Subcutaneous adipose tissue (tissue), 4 donors: Measurements from ENCODE around the gene ULK1. TPM values are rescaled to one million over a fixed set of nuclear protein-coding genes. Genes with fewer than 3 reads are reported as not detected.

ENCODE experiments used
- total RNA-seq, 4 donors: library from RNA; depleted of rRNA; stranded (reverse); fragments of >200 nt; gene quantifications; one replicate each; pipeline ENCODE4 v1.1.0, GENCODE V29; 2016
- TF ChIP-seq, protein P1 (sequence below): fragments of 450-650 bp; IDR thresholded peaks from one replicate; pipeline ENCODE4 v1.5.1; 2016; ENCODE audit warnings: low read depth, mild to moderate bottlenecking, control low read depth, antibody characterized with exemption, moderate library complexity

ULK1 gene
- total RNA-seq, 4 donors from 2014 or later = 10.9 to 35.8 (median 16.3) TPM

- TF ChIP-seq, protein P1, sequence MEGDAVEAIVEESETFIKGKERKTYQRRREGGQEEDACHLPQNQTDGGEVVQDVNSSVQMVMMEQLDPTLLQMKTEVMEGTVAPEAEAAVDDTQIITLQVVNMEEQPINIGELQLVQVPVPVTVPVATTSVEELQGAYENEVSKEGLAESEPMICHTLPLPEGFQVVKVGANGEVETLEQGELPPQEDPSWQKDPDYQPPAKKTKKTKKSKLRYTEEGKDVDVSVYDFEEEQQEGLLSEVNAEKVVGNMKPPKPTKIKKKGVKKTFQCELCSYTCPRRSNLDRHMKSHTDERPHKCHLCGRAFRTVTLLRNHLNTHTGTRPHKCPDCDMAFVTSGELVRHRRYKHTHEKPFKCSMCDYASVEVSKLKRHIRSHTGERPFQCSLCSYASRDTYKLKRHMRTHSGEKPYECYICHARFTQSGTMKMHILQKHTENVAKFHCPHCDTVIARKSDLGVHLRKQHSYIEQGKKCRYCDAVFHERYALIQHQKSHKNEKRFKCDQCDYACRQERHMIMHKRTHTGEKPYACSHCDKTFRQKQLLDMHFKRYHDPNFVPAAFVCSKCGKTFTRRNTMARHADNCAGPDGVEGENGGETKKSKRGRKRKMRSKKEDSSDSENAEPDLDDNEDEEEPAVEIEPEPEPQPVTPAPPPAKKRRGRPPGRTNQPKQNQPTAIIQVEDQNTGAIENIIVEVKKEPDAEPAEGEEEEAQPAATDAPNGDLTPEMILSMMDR = no peak
Observed at GRCh38 chr12:131900397-131900796, 6.0 kb downstream of the ULK1 start.

- TF ChIP-seq, protein P1 = no peak
Observed at GRCh38 chr12:131901431-131902331, 7.3 kb downstream of the ULK1 start.

GRCh38 chr12:131902332-131903241 is 8.2 kb downstream of the ULK1 start:
- TF ChIP-seq, protein P1 = no peak

DNA sequence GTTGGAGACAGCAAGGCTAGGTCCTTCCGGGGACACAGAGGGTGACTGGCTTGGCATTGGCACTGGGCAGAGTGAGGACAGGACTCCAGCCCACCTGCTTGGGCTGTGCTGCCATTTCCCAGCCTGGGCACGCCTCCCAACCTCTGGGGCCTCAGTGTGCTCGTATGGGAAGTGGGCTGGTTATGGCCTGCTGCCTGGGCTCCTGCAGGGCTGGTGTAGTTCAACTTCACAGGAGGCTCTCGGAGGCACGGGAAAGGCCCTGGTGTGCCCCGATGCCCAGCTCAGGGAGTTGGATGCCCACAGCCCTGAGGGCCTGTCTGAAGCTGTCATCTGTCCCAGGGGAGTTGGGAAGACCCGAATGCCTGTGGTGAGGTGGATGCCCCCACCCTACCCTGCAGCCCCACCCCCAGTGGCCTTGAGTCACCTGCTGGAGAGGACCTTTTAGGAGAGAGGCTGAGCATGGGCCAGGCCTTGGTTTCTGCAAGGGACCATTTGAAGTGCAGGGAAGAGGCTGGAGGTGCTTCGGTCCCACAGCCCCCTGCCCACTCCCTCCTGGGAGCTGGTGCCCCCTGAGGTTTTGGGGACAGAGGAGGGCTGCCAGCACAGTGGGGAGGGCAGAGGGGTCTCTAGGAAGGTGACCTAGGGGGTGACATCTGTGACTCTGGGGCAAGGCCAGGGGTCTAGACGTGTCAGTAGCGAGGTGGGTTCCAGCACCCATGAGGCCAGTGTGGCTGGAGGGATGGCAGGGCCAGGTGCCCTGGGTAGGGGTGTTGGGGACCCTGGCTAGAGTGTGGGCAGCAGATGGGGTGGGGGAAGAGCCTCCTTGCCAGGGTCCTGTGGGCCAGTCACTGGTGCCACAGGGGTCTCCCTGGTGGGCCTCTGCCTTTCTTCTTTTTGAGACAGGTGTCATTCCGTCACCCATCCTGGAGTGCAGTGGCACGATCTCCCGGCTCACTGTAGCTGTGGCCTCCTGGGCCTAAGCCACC is 9.1 kb downstream of the ULK1 start:
- TF ChIP-seq, protein P1 = no peak

DNA sequence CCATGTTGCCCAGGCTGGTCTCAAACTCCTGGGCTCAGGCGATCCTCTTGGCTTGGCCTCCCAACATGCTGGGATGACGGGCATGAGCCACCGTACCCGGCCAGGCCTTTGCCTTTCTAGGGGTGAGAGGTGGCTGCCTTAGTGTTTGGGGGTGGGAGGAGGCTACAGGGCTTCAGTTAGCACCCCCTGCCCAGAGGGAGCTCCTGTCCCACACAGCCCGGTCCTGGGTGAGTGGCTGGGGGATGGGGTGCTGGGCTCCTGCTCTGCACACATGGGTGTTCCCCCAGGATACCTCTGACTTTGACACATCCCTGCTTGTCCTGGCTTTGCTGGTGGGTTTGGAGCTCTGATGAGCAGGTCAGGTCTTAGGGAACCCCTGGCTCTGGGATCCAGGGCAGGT is 9.9 kb downstream of the ULK1 start:
- TF ChIP-seq, protein P1 = no peak

GRCh38 chr12:131905081-131905629 is 10.7 kb downstream of the ULK1 start:
- TF ChIP-seq, protein P1 = no peak
